Glutamatergic neuron (in vitro differentiated cells): ENCODE measurements around the gene MMP24. TPM values are rescaled to one million over a fixed set of nuclear protein-coding genes. Genes with fewer than 3 reads are reported as not detected.

Source experiments
- DNase-seq: peaks from one replicate; pipeline ENCODE4 v3.0.0; 2022
- H3K27ac Mint-ChIP-seq: one replicate; pipeline ENCODE4 v1.8.0; 2020; ENCODE audit warnings: mild to moderate bottlenecking, mixed read lengths, inconsistent platforms; ENCODE audit not compliant: unreplicated experiment
- H3K27me3 Mint-ChIP-seq: one replicate; pipeline ENCODE4 v1.8.0; 2020; ENCODE audit warnings: mild to moderate bottlenecking, moderate library complexity, mixed read lengths, inconsistent platforms; ENCODE audit not compliant: unreplicated experiment
- H3K36me3 Mint-ChIP-seq: one replicate; pipeline ENCODE4 v1.8.0; 2020; ENCODE audit warnings: mild to moderate bottlenecking, mixed read lengths, inconsistent platforms; ENCODE audit not compliant: unreplicated experiment
- H3K4me1 Mint-ChIP-seq: one replicate; pipeline ENCODE4 v1.8.0; 2020; ENCODE audit warnings: mild to moderate bottlenecking, low read depth, mixed read lengths, inconsistent platforms; ENCODE audit not compliant: unreplicated experiment
- H3K4me3 Mint-ChIP-seq: one replicate; pipeline ENCODE4 v1.8.0; 2020; ENCODE audit warnings: mild to moderate bottlenecking, mixed read lengths, inconsistent platforms; ENCODE audit not compliant: unreplicated experiment
- H3K9me3 Mint-ChIP-seq: one replicate; pipeline ENCODE4 v1.8.0; 2020; ENCODE audit warnings: mild to moderate bottlenecking, moderate library complexity, mixed read lengths, inconsistent platforms; ENCODE audit not compliant: unreplicated experiment
- CTCF ChIP-seq: fragments of 200-600 bp; sonication (generic); IDR thresholded peaks from one replicate; pipeline ENCODE4 v1.5.0; 2021; ENCODE audit not compliant: partially characterized antibody, unreplicated experiment
- total RNA-seq: library from RNA; stranded (reverse); fragmentation: NEBNext Ultra II Directional; extraction: Animal tissue kit (Norgen Biotek cat#: 25700); gene quantifications from one replicate; pipeline ENCODE4 v1.2.1, GENCODE V29; 2021; ENCODE audit not compliant: unreplicated experiment

Gene MMP24
- total RNA-seq, 1 donor from 2014 or later = 19.0 TPM

DNA sequence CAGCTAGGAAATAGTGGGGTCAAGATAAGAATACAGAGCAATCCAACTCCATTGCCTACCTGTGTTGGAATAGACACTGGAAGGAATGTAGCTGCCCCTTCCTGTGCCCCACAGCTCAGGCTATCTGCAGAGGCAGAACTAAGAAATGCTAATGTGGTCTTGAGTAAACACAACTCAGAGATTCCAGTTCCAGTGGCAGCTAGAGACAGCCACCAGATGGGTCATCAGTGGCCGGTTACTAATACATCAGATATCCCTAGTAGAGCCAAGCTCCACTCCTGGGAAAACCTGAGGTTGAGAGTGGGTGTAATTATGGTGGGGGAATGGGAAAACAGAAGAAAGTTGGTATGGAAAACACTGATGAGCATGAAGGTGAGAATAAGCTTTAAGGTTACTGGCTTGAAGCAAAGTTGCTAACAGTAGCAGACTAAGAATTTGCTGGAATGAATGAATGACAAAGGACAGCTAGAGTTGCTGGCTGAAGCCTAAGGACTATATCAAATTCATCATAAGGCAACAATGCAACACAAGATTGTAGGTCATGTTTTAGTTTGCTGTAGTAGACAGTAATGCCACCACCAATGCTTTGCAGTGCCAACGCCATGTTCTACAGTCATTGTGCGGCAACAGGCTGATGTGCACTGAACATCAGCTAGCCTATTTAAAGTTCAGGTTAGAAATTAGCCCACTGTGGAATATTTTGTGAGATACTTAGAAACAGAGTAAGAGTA lies 94.1 kb downstream of the MMP24 start:
- no peaks in the 10 kb centered on the region for H3K36me3 Mint-ChIP-seq
- H3K27me3 Mint-ChIP-seq = no peaks in the 10 kb centered on the region

GRCh38 chr20:35325401-35325800 lies 98.9 kb downstream of the MMP24 start:
- DNase-seq = no peak
- no peak for TF ChIP-seq CTCF
- Mint-ChIP-seq H3K27me3 (peaks cover under 1% of the 10 kb centered on the region), H3K36me3 (no peaks in the 10 kb centered on the region), H3K9me3 (peaks cover 2% of the 10 kb centered on the region), H3K4me1 (peaks cover 2% of the 10 kb centered on the region), H3K27ac (no peak overlapping the region), H3K4me3 (no peak overlapping the region)

More for the DNA sequence above, 94.1 kb downstream of the MMP24 start:
- Mint-ChIP-seq H3K4me3 (no peak overlapping the region), H3K27ac (no peak overlapping the region), H3K4me1 (peaks cover 21% of the 10 kb centered on the region), H3K9me3 (no peaks in the 10 kb centered on the region)
- TF ChIP-seq CTCF = no peak
- DNase-seq = no peak

GRCh38 chr20:35326021-35326739 lies 99.7 kb downstream of the MMP24 start:
- no peak for DNase-seq
- Mint-ChIP-seq H3K27me3 (peaks cover 2% of the 10 kb centered on the region), H3K4me3 (no peak overlapping the region)

More at GRCh38 chr20:35326021-35326739, 99.7 kb downstream of the MMP24 start:
- Mint-ChIP-seq H3K36me3 (no peaks in the 10 kb centered on the region), H3K27ac (no peak overlapping the region), H3K9me3 (peaks cover 2% of the 10 kb centered on the region), H3K4me1 (no peaks in the 10 kb centered on the region)
- TF ChIP-seq CTCF = no peak

Other genes starting within 250 kb of the MMP24 start
- gene TRPC4AP, start 133.9 kb upstream of the MMP24 start, total RNA-seq = 67.5 TPM
- 10.8 TPM for gene EDEM2, start 79.4 kb upstream of the MMP24 start, total RNA-seq
- gene PROCR, start 54.6 kb upstream of the MMP24 start, total RNA-seq = 0.32 TPM
- 99.0 TPM for gene MMP24OS, start 51.4 kb downstream of the MMP24 start, total RNA-seq
- 85.2 TPM for gene EIF6, start 58.1 kb downstream of the MMP24 start, total RNA-seq
- not detected for gene FAM83C, start 65.7 kb downstream of the MMP24 start, total RNA-seq
- 46.0 TPM for gene UQCC1, start 185.3 kb downstream of the MMP24 start, total RNA-seq
- 0.15 TPM for gene GDF5, start 211.5 kb downstream of the MMP24 start, total RNA-seq
- gene CEP250, start 228.9 kb downstream of the MMP24 start, total RNA-seq = 39.4 TPM